ENCODE measurements around the gene EPHA3. TPM values are rescaled to one million over a fixed set of nuclear protein-coding genes. Genes with fewer than 3 reads are reported as not detected.

EPHA3 gene
- total and polyA plus RNA-seq, 2 experiments from 2014 or later: 3.0 to 15.1 TPM

DNA sequence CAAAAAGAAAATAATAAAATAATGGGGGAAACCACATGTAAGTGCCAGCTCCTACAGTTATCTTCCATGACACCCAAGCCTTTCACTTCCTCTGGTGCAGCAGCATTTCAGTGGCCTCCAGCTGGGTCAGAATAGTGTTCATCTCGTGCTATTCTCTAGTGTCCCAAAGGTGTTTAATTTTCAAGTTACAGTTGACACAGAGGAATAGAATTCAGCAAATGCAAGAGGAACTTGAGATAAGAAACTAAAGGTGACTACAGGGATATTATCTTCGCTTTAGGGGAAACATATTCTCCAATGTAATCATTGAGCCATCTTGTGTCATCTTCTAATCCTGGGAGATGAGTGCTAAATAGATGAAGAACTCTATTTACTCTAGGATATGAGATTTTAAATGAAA lies 212.8 kb downstream of the EPHA3 start:
- no peaks in the 10 kb centered on the region for H4K20me1 ChIP-seq (ENCODE audit: insufficient read depth, poor library complexity, severe bottlenecking)
- no peak overlapping the region for H3K4me3 ChIP-seq
- TF ChIP-seq EZH2 (IDR thresholded peaks at IDR 0.05; ENCODE audit: borderline replicate concordance) (no peak), EZH2phosphoT487 (IDR thresholded peaks at IDR 0.05; ENCODE audit: low read depth, severe bottlenecking, unreplicated experiment) (no peak)
- TF ChIP-seq, protein P1, sequence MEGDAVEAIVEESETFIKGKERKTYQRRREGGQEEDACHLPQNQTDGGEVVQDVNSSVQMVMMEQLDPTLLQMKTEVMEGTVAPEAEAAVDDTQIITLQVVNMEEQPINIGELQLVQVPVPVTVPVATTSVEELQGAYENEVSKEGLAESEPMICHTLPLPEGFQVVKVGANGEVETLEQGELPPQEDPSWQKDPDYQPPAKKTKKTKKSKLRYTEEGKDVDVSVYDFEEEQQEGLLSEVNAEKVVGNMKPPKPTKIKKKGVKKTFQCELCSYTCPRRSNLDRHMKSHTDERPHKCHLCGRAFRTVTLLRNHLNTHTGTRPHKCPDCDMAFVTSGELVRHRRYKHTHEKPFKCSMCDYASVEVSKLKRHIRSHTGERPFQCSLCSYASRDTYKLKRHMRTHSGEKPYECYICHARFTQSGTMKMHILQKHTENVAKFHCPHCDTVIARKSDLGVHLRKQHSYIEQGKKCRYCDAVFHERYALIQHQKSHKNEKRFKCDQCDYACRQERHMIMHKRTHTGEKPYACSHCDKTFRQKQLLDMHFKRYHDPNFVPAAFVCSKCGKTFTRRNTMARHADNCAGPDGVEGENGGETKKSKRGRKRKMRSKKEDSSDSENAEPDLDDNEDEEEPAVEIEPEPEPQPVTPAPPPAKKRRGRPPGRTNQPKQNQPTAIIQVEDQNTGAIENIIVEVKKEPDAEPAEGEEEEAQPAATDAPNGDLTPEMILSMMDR (IDR thresholded peaks at IDR 0.05; ENCODE audit: poor library complexity): no peak
- no peaks in the 10 kb centered on the region for H3K79me2 ChIP-seq
- no peaks in the 10 kb centered on the region for H3K36me3 ChIP-seq (replicated peaks; ENCODE audit: insufficient read depth, low read depth)
- no peaks in the 10 kb centered on the region for H3K9me2 ChIP-seq (replicated peaks; ENCODE audit: insufficient read depth)
- H3K9me3 ChIP-seq (ENCODE audit: low read depth): no peaks in the 10 kb centered on the region
- DNase-seq (ENCODE audit: low spot score): no peak
- WGBS (ENCODE audit: low lambda C conversion rate, missing lambda C conversion rate): 85% methylated on average over 2 of the region's 2 CpGs
- no peaks in the 10 kb centered on the region for H3K4me1 ChIP-seq (ENCODE audit: insufficient read depth)
- no peak overlapping the region for H2AFZ ChIP-seq
- H3K27me3 ChIP-seq: no peaks in the 10 kb centered on the region
- no peak overlapping the region for H3K4me2 ChIP-seq
- no peak overlapping the region for H3K27ac ChIP-seq

DNA sequence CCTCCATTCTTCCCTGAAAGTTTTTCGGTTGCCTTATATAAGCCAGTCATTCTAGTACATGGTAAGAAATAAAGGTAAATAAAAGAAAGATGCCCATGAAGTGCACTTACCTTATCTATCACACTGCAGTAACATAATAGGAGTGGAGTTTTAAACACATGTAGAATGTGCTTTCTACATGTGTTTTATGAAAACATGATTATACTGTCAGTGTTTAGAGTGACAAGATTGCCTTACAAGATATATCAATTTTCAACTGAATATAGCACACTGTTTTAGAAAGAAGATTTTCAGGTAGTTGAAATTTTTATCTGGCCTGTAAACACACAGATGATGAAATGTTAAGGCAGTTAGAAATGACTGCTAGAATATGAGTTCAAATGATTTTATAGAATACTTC lies 219.6 kb downstream of the EPHA3 start:
- Histone ChIP-seq H3K4me3 (no peak overlapping the region), H2AFZ (no peak overlapping the region), H3K36me3 (replicated peaks; ENCODE audit: insufficient read depth, low read depth) (no peaks in the 10 kb centered on the region), H3K4me2 (no peak overlapping the region), H3K79me2 (no peaks in the 10 kb centered on the region), H3K9me3 (ENCODE audit: low read depth) (no peaks in the 10 kb centered on the region), H4K20me1 (ENCODE audit: insufficient read depth, poor library complexity, severe bottlenecking) (no peaks in the 10 kb centered on the region), H3K27ac (no peak overlapping the region), H3K4me1 (ENCODE audit: insufficient read depth) (no peaks in the 10 kb centered on the region), H3K9me2 (replicated peaks; ENCODE audit: insufficient read depth) (no peaks in the 10 kb centered on the region), H3K27me3 (no peaks in the 10 kb centered on the region)
- 83% methylated on average over 1 of the region's 1 CpG for WGBS (ENCODE audit: low lambda C conversion rate, missing lambda C conversion rate)
- DNase-seq (ENCODE audit: low spot score): no peak
- TF ChIP-seq, protein P1 (IDR thresholded peaks at IDR 0.05; ENCODE audit: poor library complexity): no peak
- TF ChIP-seq EZH2phosphoT487 (IDR thresholded peaks at IDR 0.05; ENCODE audit: low read depth, severe bottlenecking, unreplicated experiment): no peak
- no peak for TF ChIP-seq EZH2 (IDR thresholded peaks at IDR 0.05; ENCODE audit: borderline replicate concordance)

DNA sequence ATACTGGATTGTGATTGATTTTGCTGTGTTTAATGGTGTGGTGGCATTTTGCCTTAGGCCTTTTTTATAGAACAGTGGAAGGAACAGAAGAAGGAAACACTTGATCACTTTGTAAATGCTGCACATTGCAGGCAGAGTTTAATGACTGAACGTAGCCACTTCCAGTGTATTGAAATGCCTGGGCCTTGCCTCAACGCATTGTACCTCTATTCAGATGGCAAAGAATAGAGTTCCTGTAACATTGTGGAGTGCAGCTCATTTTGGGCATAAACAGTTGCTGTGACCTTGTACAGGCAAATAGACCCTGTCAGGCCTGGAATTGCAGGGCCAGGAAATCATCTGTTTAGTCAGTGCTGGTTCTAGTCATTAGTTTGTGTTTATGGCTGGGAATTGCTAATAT lies 225.0 kb downstream of the EPHA3 start:
- no peaks in the 10 kb centered on the region for H3K9me3 ChIP-seq (ENCODE audit: low read depth)
- no peak overlapping the region for H3K4me3 ChIP-seq
- H3K27ac ChIP-seq: no peak overlapping the region
- no peaks in the 10 kb centered on the region for H3K79me2 ChIP-seq
- no peaks in the 10 kb centered on the region for H3K36me3 ChIP-seq (replicated peaks; ENCODE audit: insufficient read depth, low read depth)
- H2AFZ ChIP-seq: no peak overlapping the region
- no peaks in the 10 kb centered on the region for H3K4me1 ChIP-seq (ENCODE audit: insufficient read depth)
- no peaks in the 10 kb centered on the region for H3K9me2 ChIP-seq (replicated peaks; ENCODE audit: insufficient read depth)
- no peaks in the 10 kb centered on the region for H3K27me3 ChIP-seq
- DNase-seq (ENCODE audit: low spot score): no peak
- 69% methylated on average over 2 of the region's 2 CpGs for WGBS (ENCODE audit: low lambda C conversion rate, missing lambda C conversion rate)
- no peak overlapping the region for H3K4me2 ChIP-seq
- TF ChIP-seq, protein P1 (IDR thresholded peaks at IDR 0.05; ENCODE audit: poor library complexity): no peak
- no peak for TF ChIP-seq EZH2 (IDR thresholded peaks at IDR 0.05; ENCODE audit: borderline replicate concordance)
- TF ChIP-seq EZH2phosphoT487 (IDR thresholded peaks at IDR 0.05; ENCODE audit: low read depth, severe bottlenecking, unreplicated experiment): no peak
- H4K20me1 ChIP-seq (ENCODE audit: insufficient read depth, poor library complexity, severe bottlenecking): no peaks in the 10 kb centered on the region

DNA sequence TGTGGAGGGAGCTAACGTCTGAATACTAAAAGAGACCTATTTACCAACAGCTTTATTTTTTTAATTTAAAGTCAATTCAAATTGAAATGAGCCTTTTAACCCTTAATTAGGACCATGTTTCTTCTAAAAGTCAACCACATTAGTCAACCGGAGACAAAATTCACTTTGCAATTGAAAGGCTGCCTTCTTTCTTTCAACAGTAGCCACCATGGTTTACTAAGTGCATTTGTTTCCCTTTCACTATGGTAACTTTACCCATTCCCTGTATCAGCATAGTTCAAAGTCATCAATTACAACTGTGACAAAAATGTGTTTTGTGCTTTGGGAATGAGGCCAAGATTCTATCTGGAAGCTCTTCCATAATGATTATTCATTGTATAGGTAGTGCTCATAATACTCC lies 225.4 kb downstream of the EPHA3 start:
- Histone ChIP-seq H3K27me3 (no peaks in the 10 kb centered on the region), H3K4me1 (ENCODE audit: insufficient read depth) (no peaks in the 10 kb centered on the region), H3K27ac (no peak overlapping the region), H3K36me3 (replicated peaks; ENCODE audit: insufficient read depth, low read depth) (no peaks in the 10 kb centered on the region), H2AFZ (no peak overlapping the region), H3K4me3 (no peak overlapping the region), H3K9me3 (ENCODE audit: low read depth) (no peaks in the 10 kb centered on the region), H3K9me2 (replicated peaks; ENCODE audit: insufficient read depth) (no peaks in the 10 kb centered on the region), H3K4me2 (no peak overlapping the region), H4K20me1 (ENCODE audit: insufficient read depth, poor library complexity, severe bottlenecking) (no peaks in the 10 kb centered on the region), H3K79me2 (no peaks in the 10 kb centered on the region)
- TF ChIP-seq EZH2phosphoT487 (IDR thresholded peaks at IDR 0.05; ENCODE audit: low read depth, severe bottlenecking, unreplicated experiment): no peak
- no peak for TF ChIP-seq EZH2 (IDR thresholded peaks at IDR 0.05; ENCODE audit: borderline replicate concordance)
- TF ChIP-seq, protein P1 (IDR thresholded peaks at IDR 0.05; ENCODE audit: poor library complexity): no peak
- DNase-seq (ENCODE audit: low spot score): no peak
- 68% methylated on average over 2 of the region's 2 CpGs for WGBS (ENCODE audit: low lambda C conversion rate, missing lambda C conversion rate)
